OCI-LY7 (cell line): ENCODE measurements around the gene MFGE8.

ENCODE experiments used
- CTCF ChIP-seq: fragments of 200-600 bp; sonication (generic); conservative IDR thresholded peaks from 2 replicates; pipeline ENCODE4 v1.5.1; 2014; ENCODE audit warnings: mild to moderate bottlenecking, antibody characterized with exemption, low read length, moderate library complexity, mixed read lengths
- EZH2phosphoT487 ChIP-seq: fragments of 200-600 bp; sonication (generic); IDR thresholded peaks from 2 replicates; pipeline ENCODE4 v1.6.1; 2018; ENCODE audit warnings: low read depth, borderline replicate concordance, mild to moderate bottlenecking, mixed run types, antibody characterized with exemption, low read length, moderate library complexity, mixed read lengths

GRCh38 chr15:88877906-88878305, 35.3 kb downstream of the MFGE8 start:
- TF ChIP-seq CTCF, result no peak
- TF ChIP-seq EZH2phosphoT487, result no peak
